Trophoblast cell (in vitro differentiated cells and primary cell): ENCODE measurements around the gene EML2.

Experiments
- DNase-seq, 2 donors: peaks; one replicate each; pipeline ENCODE4 v3.0.0-alpha.2; 2016
- H2AFZ ChIP-seq: 2 replicates; pipeline ENCODE4 v1.6.1; 2013; ENCODE audit warnings: low read length, moderate library complexity, mild to moderate bottlenecking; ENCODE audit not compliant: insufficient read depth, poor library complexity
- H2AK5ac ChIP-seq: 2 replicates; pipeline ENCODE4 v1.6.1; 2013; ENCODE audit warnings: mild to moderate bottlenecking, low read length
- H2BK120ac ChIP-seq: 2 replicates; pipeline ENCODE4 v1.6.1; 2013; ENCODE audit warnings: low read length, mild to moderate bottlenecking, moderate library complexity; ENCODE audit not compliant: insufficient read depth, poor library complexity
- H2BK12ac ChIP-seq: 2 replicates; pipeline ENCODE4 v1.6.1; 2013; ENCODE audit warnings: mild to moderate bottlenecking, low read length, moderate library complexity
- H2BK5ac ChIP-seq: 2 replicates; pipeline ENCODE4 v1.6.1; 2013; ENCODE audit warnings: low read length, low read depth, moderate library complexity, mild to moderate bottlenecking; ENCODE audit not compliant: poor library complexity
- H3K14ac ChIP-seq: 2 replicates; pipeline ENCODE4 v1.6.1; 2013; ENCODE audit warnings: mild to moderate bottlenecking, low read length
- H3K18ac ChIP-seq: 2 replicates; pipeline ENCODE4 v1.6.1; 2013; ENCODE audit warnings: mild to moderate bottlenecking, low read length
- H3K23ac ChIP-seq: 2 replicates; pipeline ENCODE4 v1.6.1; 2013; ENCODE audit warnings: low read length
- H3K27ac ChIP-seq: 2 replicates; pipeline ENCODE4 v1.5.1; 2013; ENCODE audit warnings: low read depth, mild to moderate bottlenecking, inconsistent platforms, low read length, moderate library complexity
- H3K27me3 ChIP-seq: 2 replicates; pipeline ENCODE4 v1.6.1; 2013; ENCODE audit warnings: inconsistent platforms, mild to moderate bottlenecking, low read length, moderate library complexity; ENCODE audit not compliant: insufficient read depth
- H3K36me3 ChIP-seq, 2 experiments: 1 replicate in 1 of 2; 2 replicates in 1 of 2; pipeline ENCODE4 v1.6.1; 2013; ENCODE audit warnings: low read length in 2 of 2, mild to moderate bottlenecking in 2 of 2, moderate library complexity in 1 of 2; ENCODE audit not compliant: insufficient read depth in 2 of 2, control insufficient read depth in 1 of 2
- H3K4ac ChIP-seq: 2 replicates; pipeline ENCODE4 v1.6.1; 2013; ENCODE audit warnings: low read depth, mild to moderate bottlenecking, low read length, moderate library complexity
- H3K4me1 ChIP-seq, 2 experiments: 1 replicate in 1 of 2; 2 replicates in 1 of 2; pipeline ENCODE4 v1.6.1; 2013; ENCODE audit warnings: low read length in 2 of 2, mild to moderate bottlenecking in 2 of 2, moderate library complexity in 1 of 2; ENCODE audit not compliant: insufficient read depth in 2 of 2, control insufficient read depth in 1 of 2
- H3K4me2 ChIP-seq: 2 replicates; pipeline ENCODE4 v1.6.1; 2013; ENCODE audit warnings: inconsistent platforms, mild to moderate bottlenecking, low read length, moderate library complexity
- H3K4me3 ChIP-seq: 2 replicates; pipeline ENCODE4 v1.5.1; 2013; ENCODE audit warnings: mild to moderate bottlenecking, low read depth, low read length, inconsistent platforms
- H3K79me1 ChIP-seq: one replicate; pipeline ENCODE4 v1.6.1; 2013; ENCODE audit warnings: low read length
- H3K79me2 ChIP-seq: 2 replicates; pipeline ENCODE4 v1.6.1; 2013; ENCODE audit warnings: low read length, mild to moderate bottlenecking; ENCODE audit not compliant: control insufficient read depth, insufficient read depth, poor library complexity
- H3K9ac ChIP-seq: 2 replicates; pipeline ENCODE4 v1.6.1; 2013; ENCODE audit warnings: mild to moderate bottlenecking, low read length
- H3K9me3 ChIP-seq: 2 replicates; pipeline ENCODE4 v1.6.1; 2013; ENCODE audit warnings: low read depth, mild to moderate bottlenecking, control low read depth, inconsistent platforms, low read length; ENCODE audit not compliant: insufficient read depth
- H4K12ac ChIP-seq: 2 replicates; pipeline ENCODE4 v1.6.1; 2013; ENCODE audit warnings: low read depth, mild to moderate bottlenecking, low read length, moderate library complexity
- H4K8ac ChIP-seq: 2 replicates; pipeline ENCODE4 v1.6.1; 2013; ENCODE audit warnings: low read depth, mild to moderate bottlenecking, low read length, moderate library complexity
- H4K91ac ChIP-seq: one replicate; pipeline ENCODE4 v1.6.1; 2013; ENCODE audit warnings: low read depth, mild to moderate bottlenecking, low read length, moderate library complexity
- WGBS: extraction: QIAGEN DNeasy Blood & Tissue Kit; methylation state at CpG from one replicate; pipeline ENCODE4 v1.1.7; 2013; ENCODE audit warnings: missing lambda C conversion rate; ENCODE audit not compliant: insufficient read length, insufficient coverage; ENCODE audit errors: extremely low coverage; 5-methylcytosine and 5-hydroxymethylcytosine counted together

Gene EML2

DNA sequence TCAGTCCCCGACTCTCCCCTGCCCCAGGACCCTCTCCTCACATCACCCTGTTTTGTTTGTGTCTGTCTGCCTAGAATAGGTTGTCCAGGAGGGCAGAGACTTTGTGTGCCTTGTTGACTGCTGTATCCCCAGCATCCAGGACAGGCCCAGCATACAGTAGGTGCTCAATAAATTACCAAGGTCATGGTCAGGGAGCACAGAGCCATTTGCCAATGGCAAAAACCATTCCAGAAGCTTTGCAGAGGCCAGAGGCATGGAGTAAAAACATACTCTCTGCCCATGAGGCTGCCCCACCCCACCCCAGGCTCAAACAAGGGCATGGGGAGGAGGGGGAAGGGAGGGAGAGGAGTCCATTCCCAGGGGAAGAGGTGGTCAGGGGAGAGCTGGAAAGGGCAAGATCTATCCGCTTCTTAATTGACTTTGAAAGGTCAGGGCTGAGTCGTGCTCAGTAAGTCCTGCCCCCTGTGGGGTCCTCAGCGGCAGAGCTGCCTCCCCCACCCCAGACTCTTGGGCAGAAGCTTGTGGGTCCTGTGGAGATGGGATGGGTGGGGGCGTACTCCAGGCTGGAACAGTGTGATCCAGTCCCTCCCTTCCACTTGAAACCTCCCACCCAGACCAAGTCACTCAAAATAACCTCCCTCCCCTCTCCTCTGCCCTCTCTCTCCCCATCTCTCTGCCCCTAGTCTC is 41.6 kb downstream of the EML2 start:
- H2BK120ac ChIP-seq = no peak overlapping the region
- H3K23ac ChIP-seq = no peak overlapping the region
- H3K4me3 ChIP-seq = no peak overlapping the region
- H3K18ac ChIP-seq = no peak overlapping the region
- H2BK5ac ChIP-seq = no peak overlapping the region
- H2AFZ ChIP-seq = no peak overlapping the region
- no peaks in the 10 kb centered on the region for H3K36me3 ChIP-seq
- no peak overlapping the region for H3K27ac ChIP-seq
- no peaks in the 10 kb centered on the region for H3K79me1 ChIP-seq
- no peak for DNase-seq
- H3K4me2 ChIP-seq = no peak overlapping the region
- peaks cover 51% of the 10 kb centered on the region for H3K27me3 ChIP-seq
- H3K9me3 ChIP-seq = peaks cover 2% of the 10 kb centered on the region
- no peak overlapping the region for H3K4ac ChIP-seq
- no CpG with 5 or more reads among the region's 5 CpGs for WGBS
- no peak overlapping the region for H2AK5ac ChIP-seq
- H4K91ac ChIP-seq = no peak overlapping the region
- H4K12ac ChIP-seq = no peak overlapping the region
- H3K14ac ChIP-seq = no peak overlapping the region
- H3K9ac ChIP-seq = peak overlapping the region; percentile 30
- no peaks in the 10 kb centered on the region for H3K4me1 ChIP-seq
- no peaks in the 10 kb centered on the region for H3K79me2 ChIP-seq
- no peak overlapping the region for H4K8ac ChIP-seq
- H2BK12ac ChIP-seq = no peak overlapping the region

DNA sequence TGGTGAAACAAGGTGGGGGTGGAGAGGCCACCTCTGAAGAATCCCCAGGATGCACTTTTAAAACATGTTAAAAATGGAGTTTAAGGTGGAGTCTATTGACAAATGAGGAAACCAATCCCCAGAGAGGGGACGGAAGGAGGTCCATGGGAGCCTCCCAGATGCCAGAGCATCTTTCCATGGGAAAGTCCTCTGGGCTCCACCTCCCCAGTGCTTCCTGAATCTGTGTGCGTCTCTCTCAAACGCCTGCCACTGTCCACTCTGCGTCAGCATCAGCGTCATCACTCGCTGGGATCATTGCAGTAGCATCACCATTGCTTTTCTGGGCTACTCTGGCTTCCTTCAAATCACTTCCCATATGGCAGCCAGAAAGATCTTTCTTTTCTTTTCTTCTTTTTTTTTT is 43.4 kb downstream of the EML2 start:
- WGBS = no CpG with 5 or more reads among the region's 6 CpGs
- Histone ChIP-seq H3K14ac (no peak overlapping the region), H2BK120ac (no peak overlapping the region), H3K79me2 (no peaks in the 10 kb centered on the region), H3K4me3 (no peak overlapping the region), H3K36me3 (no peaks in the 10 kb centered on the region), H3K4ac (no peak overlapping the region), H4K12ac (no peak overlapping the region), H3K4me1 (no peaks in the 10 kb centered on the region), H4K91ac (no peak overlapping the region), H3K9ac (no peak overlapping the region), H2AFZ (no peak overlapping the region), H3K23ac (no peak overlapping the region), H3K9me3 (peaks cover 7% of the 10 kb centered on the region), H3K18ac (no peak overlapping the region), H2BK12ac (no peak overlapping the region), H3K27ac (no peak overlapping the region), H3K27me3 (peaks cover 37% of the 10 kb centered on the region), H3K4me2 (no peak overlapping the region), H2AK5ac (no peak overlapping the region), H3K79me1 (no peaks in the 10 kb centered on the region), H2BK5ac (no peak overlapping the region), H4K8ac (no peak overlapping the region)
- no peak for DNase-seq

DNA sequence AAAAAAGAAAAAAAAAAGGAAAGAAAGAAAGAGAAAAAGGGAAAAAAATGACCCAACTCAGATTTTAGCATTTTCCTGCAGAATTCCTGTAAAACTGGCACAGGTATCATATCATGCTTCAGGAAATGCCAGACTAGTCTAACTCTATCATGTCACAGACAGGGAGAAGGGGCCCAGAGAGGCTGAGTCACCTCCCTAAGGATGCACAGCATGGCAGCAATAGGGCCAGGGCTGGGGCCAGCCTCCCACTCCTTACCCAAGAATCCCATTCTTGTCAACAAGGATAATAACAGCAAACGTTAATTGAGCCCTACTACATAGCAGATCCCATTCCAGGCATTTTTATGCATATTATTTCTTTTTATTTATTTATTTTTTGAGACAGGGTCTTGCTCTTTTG is 45.7 kb downstream of the EML2 start:
- no peak overlapping the region for H2AK5ac ChIP-seq
- H3K4me1 ChIP-seq = no peaks in the 10 kb centered on the region
- no peaks in the 10 kb centered on the region for H3K36me3 ChIP-seq
- no peak overlapping the region for H3K23ac ChIP-seq
- H3K27me3 ChIP-seq = peaks cover 17% of the 10 kb centered on the region
- no peak overlapping the region for H4K91ac ChIP-seq
- no peak overlapping the region for H3K27ac ChIP-seq
- H3K9me3 ChIP-seq = peaks cover 9% of the 10 kb centered on the region
- no peak overlapping the region for H3K4me3 ChIP-seq
- H3K9ac ChIP-seq = no peak overlapping the region
- no peak overlapping the region for H2BK120ac ChIP-seq
- H3K14ac ChIP-seq = no peak overlapping the region
- no peak overlapping the region for H4K12ac ChIP-seq
- no peak overlapping the region for H2BK5ac ChIP-seq
- no peak overlapping the region for H3K4me2 ChIP-seq
- no peak for DNase-seq
- no peak overlapping the region for H3K18ac ChIP-seq
- no peak overlapping the region for H2BK12ac ChIP-seq
- WGBS = no CpG with 5 or more reads among the region's 1 CpG
- H3K79me2 ChIP-seq = no peaks in the 10 kb centered on the region
- H3K4ac ChIP-seq = no peak overlapping the region
- H4K8ac ChIP-seq = no peak overlapping the region
- no peaks in the 10 kb centered on the region for H3K79me1 ChIP-seq
- no peak overlapping the region for H2AFZ ChIP-seq

DNA sequence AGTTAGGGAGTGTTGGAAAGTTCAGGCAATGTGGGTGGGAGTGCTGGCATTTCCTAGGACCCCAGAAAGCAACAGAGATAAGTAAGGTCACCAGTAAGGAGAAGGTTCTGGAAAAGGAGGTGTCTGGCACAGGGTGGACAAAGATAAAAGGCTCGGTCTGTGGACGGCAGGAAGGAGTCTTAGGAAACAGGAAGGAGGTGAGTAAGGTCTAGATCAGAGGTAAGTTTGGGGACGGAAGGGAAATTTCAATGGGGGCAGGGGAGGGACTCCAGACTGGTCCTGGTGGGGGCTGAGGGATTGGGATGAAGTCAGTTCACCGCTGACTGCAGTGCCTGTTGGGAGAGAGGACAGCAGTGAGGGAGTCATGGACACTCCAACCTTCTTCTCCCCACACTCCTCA is 46.8 kb downstream of the EML2 start:
- Histone ChIP-seq H3K4me1 (no peaks in the 10 kb centered on the region), H2BK12ac (no peak overlapping the region), H3K18ac (no peak overlapping the region), H4K8ac (no peak overlapping the region), H3K4me2 (no peak overlapping the region), H2AFZ (no peak overlapping the region), H3K27me3 (peaks cover 7% of the 10 kb centered on the region), H3K79me1 (no peaks in the 10 kb centered on the region), H3K27ac (no peak overlapping the region), H3K36me3 (no peaks in the 10 kb centered on the region), H2BK5ac (no peak overlapping the region), H3K79me2 (no peaks in the 10 kb centered on the region), H4K91ac (no peak overlapping the region), H2AK5ac (no peak overlapping the region), H3K4ac (no peak overlapping the region), H2BK120ac (no peak overlapping the region), H3K9me3 (peaks cover 9% of the 10 kb centered on the region), H3K4me3 (no peak overlapping the region), H3K14ac (no peak overlapping the region), H3K23ac (no peak overlapping the region), H3K9ac (no peak overlapping the region), H4K12ac (no peak overlapping the region)
- no CpG with 5 or more reads among the region's 4 CpGs for WGBS
- no peak for DNase-seq
